Type B pancreatic cell (in vitro differentiated cells): ENCODE results near the gene UBE2K. TPM values are rescaled to one million over a fixed set of nuclear protein-coding genes. Genes with fewer than 3 reads are reported as not detected.

ENCODE experiments used
- DNase-seq: peaks from one replicate; pipeline ENCODE4 v3.0.0; 2021; ENCODE audit warnings: mixed read lengths; ENCODE audit not compliant: unreplicated experiment; ENCODE audit errors: extremely low spot score
- H3K27ac Mint-ChIP-seq: 2 replicates; pipeline ENCODE4 v1.8.0; 2021; ENCODE audit warnings: mild to moderate bottlenecking, mixed read lengths
- H3K27me3 Mint-ChIP-seq: 2 replicates; pipeline ENCODE4 v1.8.0; 2021; ENCODE audit warnings: mixed read lengths
- H3K36me3 Mint-ChIP-seq: 2 replicates; pipeline ENCODE4 v1.8.0; 2021; ENCODE audit warnings: mixed read lengths
- H3K4me1 Mint-ChIP-seq: one replicate; pipeline ENCODE4 v1.8.0; 2021; ENCODE audit warnings: mixed read lengths; ENCODE audit not compliant: unreplicated experiment
- H3K4me3 Mint-ChIP-seq: 2 replicates; pipeline ENCODE4 v1.8.0; 2021; ENCODE audit warnings: mild to moderate bottlenecking, mixed read lengths
- H3K9me3 Mint-ChIP-seq: 2 replicates; pipeline ENCODE4 v1.8.0; 2021; ENCODE audit warnings: mixed read lengths
- total RNA-seq: library from RNA; stranded (reverse); gene quantifications from 2 replicates; pipeline ENCODE4 v1.2.1, GENCODE V29; 2021; ENCODE audit warnings: low replicate concordance
- TF ChIP-seq, protein P1 (sequence below): fragments of 200-600 bp; sonication (generic); conservative IDR thresholded peaks from 2 replicates; pipeline ENCODE4 v1.5.0; 2021; ENCODE audit warnings: antibody characterized with exemption, mild to moderate bottlenecking

UBE2K gene
- total RNA-seq, 1 donor from 2014 or later, result 87.7 TPM

DNA sequence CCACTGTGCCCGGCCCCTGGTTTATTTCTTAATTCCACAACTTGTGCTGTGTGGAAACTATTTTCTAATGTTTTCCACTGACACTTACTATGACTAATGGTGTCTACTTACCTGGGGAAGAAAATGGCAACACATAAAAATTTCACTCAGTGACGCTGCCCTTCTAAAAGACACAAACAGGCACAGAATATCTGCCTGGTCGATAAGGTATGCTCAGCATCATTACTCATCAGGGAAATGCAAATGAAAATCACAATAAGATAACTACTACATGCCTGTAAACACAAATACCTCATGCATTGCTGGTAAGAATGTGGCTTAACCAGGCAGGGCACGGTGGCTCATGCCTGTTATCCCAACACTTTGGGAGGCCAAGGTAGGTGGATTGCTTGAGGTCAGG, 61.6 kb downstream of the UBE2K start:
- H3K4me3 Mint-ChIP-seq, result no peak overlapping the region
- H3K27ac Mint-ChIP-seq, result no peak overlapping the region
- DNase-seq, result no peak
- peaks cover 31% of the 10 kb centered on the region for H3K36me3 Mint-ChIP-seq
- H3K4me1 Mint-ChIP-seq, result no peaks in the 10 kb centered on the region
- no peaks in the 10 kb centered on the region for H3K27me3 Mint-ChIP-seq
- TF ChIP-seq, protein P1, sequence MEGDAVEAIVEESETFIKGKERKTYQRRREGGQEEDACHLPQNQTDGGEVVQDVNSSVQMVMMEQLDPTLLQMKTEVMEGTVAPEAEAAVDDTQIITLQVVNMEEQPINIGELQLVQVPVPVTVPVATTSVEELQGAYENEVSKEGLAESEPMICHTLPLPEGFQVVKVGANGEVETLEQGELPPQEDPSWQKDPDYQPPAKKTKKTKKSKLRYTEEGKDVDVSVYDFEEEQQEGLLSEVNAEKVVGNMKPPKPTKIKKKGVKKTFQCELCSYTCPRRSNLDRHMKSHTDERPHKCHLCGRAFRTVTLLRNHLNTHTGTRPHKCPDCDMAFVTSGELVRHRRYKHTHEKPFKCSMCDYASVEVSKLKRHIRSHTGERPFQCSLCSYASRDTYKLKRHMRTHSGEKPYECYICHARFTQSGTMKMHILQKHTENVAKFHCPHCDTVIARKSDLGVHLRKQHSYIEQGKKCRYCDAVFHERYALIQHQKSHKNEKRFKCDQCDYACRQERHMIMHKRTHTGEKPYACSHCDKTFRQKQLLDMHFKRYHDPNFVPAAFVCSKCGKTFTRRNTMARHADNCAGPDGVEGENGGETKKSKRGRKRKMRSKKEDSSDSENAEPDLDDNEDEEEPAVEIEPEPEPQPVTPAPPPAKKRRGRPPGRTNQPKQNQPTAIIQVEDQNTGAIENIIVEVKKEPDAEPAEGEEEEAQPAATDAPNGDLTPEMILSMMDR, result no peak
- no peaks in the 10 kb centered on the region for H3K9me3 Mint-ChIP-seq

DNA sequence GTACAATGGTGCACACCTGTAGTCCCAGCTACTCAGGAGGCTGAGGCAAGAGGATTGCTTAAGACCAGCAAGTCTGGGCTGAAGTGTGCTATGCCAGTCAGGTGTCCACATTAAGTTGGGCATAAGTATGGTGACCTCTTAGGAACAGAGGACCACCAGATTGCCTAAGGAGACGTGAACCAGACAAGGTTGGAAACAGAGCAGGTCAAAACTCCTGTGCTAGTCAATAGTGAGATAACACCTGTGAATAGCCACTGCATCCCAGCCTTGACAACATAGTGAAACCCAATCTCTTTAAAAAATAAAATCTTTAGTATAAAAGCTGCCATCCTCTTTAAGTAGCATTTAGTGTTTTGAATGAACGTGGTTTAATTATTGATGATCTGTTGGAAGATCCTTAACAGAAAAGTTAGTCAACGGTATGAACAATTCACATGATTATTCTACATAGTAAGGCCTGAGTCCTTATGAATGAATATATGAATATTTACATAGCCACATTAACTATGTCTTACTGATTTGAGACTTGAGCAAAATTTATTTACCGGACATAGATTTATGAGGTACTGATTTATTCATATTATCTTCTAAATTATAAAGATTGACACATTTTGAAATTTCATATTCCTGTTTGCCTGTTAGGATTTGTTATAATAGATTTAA, 63.2 kb downstream of the UBE2K start:
- Mint-ChIP-seq H3K36me3 (peaks cover 27% of the 10 kb centered on the region), H3K4me1 (no peaks in the 10 kb centered on the region), H3K27me3 (no peaks in the 10 kb centered on the region), H3K9me3 (no peaks in the 10 kb centered on the region), H3K27ac (no peak overlapping the region), H3K4me3 (no peak overlapping the region)
- TF ChIP-seq, protein P1, result no peak
- DNase-seq, result no peak

DNA sequence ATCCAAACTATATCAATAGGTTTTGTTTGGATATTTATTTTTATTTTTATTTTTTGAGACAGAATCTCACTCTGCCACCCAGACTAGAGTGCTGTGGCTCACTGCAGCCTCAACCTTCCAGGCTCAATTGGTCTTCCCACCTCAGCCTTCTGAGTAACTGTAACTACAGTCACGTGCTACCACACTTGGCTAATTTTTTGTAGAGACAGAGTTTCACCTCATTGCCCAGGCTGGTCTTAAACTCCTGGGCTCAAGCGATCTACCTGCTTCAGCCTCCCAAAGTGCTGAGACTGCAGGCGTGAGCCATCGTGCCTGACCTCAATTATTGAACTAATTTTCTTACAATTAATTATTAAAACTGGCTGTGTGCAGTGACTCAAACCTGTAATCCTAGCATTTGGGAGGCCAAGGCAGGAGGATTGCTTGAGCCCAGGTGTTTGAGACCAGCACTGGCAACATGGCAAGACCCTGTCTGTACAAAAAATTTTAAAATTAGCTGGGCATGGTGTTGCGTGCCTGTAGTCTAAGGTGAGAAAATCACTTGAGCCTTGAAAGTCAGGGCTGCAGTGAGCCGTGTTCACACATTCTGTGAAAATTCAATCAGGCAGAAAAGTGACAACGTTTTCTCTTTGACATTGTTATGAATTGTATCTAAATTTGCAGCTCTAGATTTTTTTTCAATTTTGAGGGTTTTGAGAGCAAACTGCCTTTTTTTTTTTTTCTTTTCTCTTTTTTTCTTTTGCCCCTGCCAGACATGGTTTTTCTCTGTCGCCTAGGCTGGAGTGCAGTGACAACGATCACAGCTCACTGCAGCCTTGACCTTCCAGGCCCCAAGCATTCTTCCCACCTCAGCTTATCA, 66.0 kb downstream of the UBE2K start:
- DNase-seq, result no peak
- no peak overlapping the region for H3K27ac Mint-ChIP-seq
- H3K4me3 Mint-ChIP-seq, result no peak overlapping the region
- H3K9me3 Mint-ChIP-seq, result no peaks in the 10 kb centered on the region
- no peaks in the 10 kb centered on the region for H3K4me1 Mint-ChIP-seq
- TF ChIP-seq, protein P1, result no peak
- H3K27me3 Mint-ChIP-seq, result no peaks in the 10 kb centered on the region
- H3K36me3 Mint-ChIP-seq, result peaks cover 18% of the 10 kb centered on the region

DNA sequence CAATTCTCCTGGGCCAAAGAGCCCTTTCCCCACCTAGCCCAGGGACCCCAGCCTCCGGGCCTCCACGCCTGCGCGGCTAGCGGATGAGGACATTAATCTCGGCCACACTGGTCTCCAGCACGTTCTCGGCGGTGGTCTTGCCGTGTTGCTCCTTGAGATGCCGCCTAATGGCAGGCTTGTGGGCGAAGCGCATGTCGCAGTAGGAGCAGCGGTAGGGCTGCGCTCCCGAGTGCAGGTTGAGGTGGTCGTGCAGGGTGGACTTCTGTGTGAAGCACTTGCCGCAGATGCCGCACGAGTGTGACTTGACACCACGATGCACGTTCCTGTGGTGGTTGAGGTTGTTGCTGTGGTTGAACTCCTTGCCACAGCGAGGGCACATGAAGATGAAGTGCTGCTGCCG, 72.1 kb downstream of the UBE2K start:
- peak; percentile 54 for DNase-seq
- TF ChIP-seq, protein P1, result no peak
- no peak overlapping the region for H3K27ac Mint-ChIP-seq
- no peaks in the 10 kb centered on the region for H3K9me3 Mint-ChIP-seq
- H3K36me3 Mint-ChIP-seq, result peaks cover 14% of the 10 kb centered on the region
- H3K4me3 Mint-ChIP-seq, result no peak overlapping the region
- no peaks in the 10 kb centered on the region for H3K4me1 Mint-ChIP-seq
- no peaks in the 10 kb centered on the region for H3K27me3 Mint-ChIP-seq

DNA sequence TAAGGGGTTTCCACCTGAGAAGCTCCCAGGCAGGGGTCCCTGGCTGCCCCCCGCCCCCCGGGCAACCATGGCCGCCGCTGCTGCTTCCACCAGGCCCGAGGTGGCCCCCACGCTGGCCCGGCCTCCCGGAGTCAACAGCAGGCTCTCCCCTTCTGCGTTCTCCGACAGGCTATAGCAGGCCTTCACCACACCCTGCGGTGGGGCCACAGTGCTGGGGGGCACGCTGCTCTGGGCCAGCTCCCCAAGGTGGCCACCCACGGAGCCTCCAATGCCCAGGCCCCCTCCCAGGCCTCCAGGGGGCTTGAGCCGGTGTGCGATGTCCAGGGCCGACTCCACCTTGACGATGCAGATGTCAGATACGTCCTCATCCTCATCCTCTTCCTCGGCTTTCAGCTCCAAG, 72.5 kb downstream of the UBE2K start:
- Mint-ChIP-seq H3K36me3 (peaks cover 17% of the 10 kb centered on the region), H3K4me1 (no peaks in the 10 kb centered on the region), H3K27me3 (no peaks in the 10 kb centered on the region), H3K27ac (no peak overlapping the region), H3K9me3 (no peaks in the 10 kb centered on the region), H3K4me3 (no peak overlapping the region)
- DNase-seq, result peak; percentile 67
- TF ChIP-seq, protein P1, result no peak
